Right lobe of liver (tissue), 4 donors: ENCODE data around the gene DAPK2.

Source experiments
- CTCF ChIP-seq, 4 donors: fragments of 200-600 bp in 3 of 4; fragments of 450-650 bp in 1 of 4; IDR thresholded peaks; one replicate each; pipeline versions ENCODE4 v1.5.1 to v1.8.0; 2016 to 2022; ENCODE audit warnings: antibody characterized with exemption in 4 of 4, mild to moderate bottlenecking in 2 of 4
- POLR2A ChIP-seq: fragments of 450-650 bp; IDR thresholded peaks from one replicate; pipeline ENCODE4 v1.6.1; 2017; ENCODE audit warnings: antibody characterized with exemption, mild to moderate bottlenecking
- donor health status: DM: no; HTN: no; CAD: no.
- donor health status: DM: no; HTN: no; CAD: no.
- donor health status: DM: no; HTN: yes; CAD: no.

GRCh38 chr15:64092864-64093626, 46.8 kb upstream of the DAPK2 start:
- TF ChIP-seq POLR2A (no peak), CTCF (IDR thresholded peaks at IDR 0.05) (peak in 3 of 4 donors; percentile 4 to 19 (median 8))
